Colonic mucosa (tissue), 4 donors: Measurements from ENCODE around the gene SCNM1. TPM values are rescaled to one million over a fixed set of nuclear protein-coding genes. Genes with fewer than 3 reads are reported as not detected.

Experiments
- DNase-seq: peaks from one replicate; pipeline ENCODE4 v3.0.0-alpha.2; 2020
- H3K27ac ChIP-seq: fragments of 200-600 bp; one replicate; pipeline ENCODE4 v1.8.0; 2021
- H3K27me3 ChIP-seq: fragments of 200-600 bp; one replicate; pipeline ENCODE4 v1.8.0; 2021
- H3K36me3 ChIP-seq: fragments of 200-600 bp; one replicate; pipeline ENCODE4 v1.8.0; 2021
- H3K4me1 ChIP-seq: fragments of 200-600 bp; one replicate; pipeline ENCODE4 v1.8.0; 2021; ENCODE audit warnings: mild to moderate bottlenecking
- H3K4me3 ChIP-seq: fragments of 200-600 bp; one replicate; pipeline ENCODE4 v1.8.0; 2021
- H3K9ac ChIP-seq, 2 donors: one replicate each; pipeline ENCODE4 v1.7.0; 2013; ENCODE audit warnings: control low read depth in 2 of 2, low read depth in 2 of 2, low read length in 2 of 2
- H3K9me3 ChIP-seq: fragments of 200-600 bp; one replicate; pipeline ENCODE4 v1.8.0; 2021
- CTCF ChIP-seq: fragments of 200-600 bp; IDR thresholded peaks from one replicate; pipeline ENCODE4 v1.8.0; 2022; ENCODE audit warnings: antibody characterized with exemption, mild to moderate bottlenecking
- intact Hi-C: fragments of 100-400 bp; cut with DNase I; formaldehyde crosslinking; loops from one replicate; pipeline ENCODE4 v1.14.1; 2022
- total RNA-seq, 2 donors: library from RNA; stranded (reverse); fragmentation: NEBNext Ultra II Directional in 1 of 2; extraction: Animal tissue kit (Norgen Biotek cat#: 25700) in 1 of 2; gene quantifications; one replicate each; pipeline ENCODE4 v1.2.1, GENCODE V29; 2021
- donor health status: healthy.
- donor health status: DM: no; HTN: no; CAD: no.
- donor health status: DM: no; HTN: no; CAD: no.

The SCNM1 gene
- total RNA-seq, 2 donors from 2014 or later = 22.7 to 31.8 TPM

GRCh38 chr1:151156515-151156819, 9.5 kb upstream of the SCNM1 start, which contains the start of gene TNFAIP8L2:
TSS of gene TNFAIP8L2 (plus strand) at chr1:151156649. CDS start at chr1:151158698, 2,049 bp downstream.
- peaks cover 6% of the 10 kb centered on the region for H3K36me3 ChIP-seq
- intact Hi-C loops = loop anchor here (5.0 to 10.0 kb wide), 2 partner anchors 59 to 132 kb away; no protein-coding TSS in a partner anchor

GRCh38 chr1:151157067-151157531, 8.8 kb upstream of the SCNM1 start:
- peaks cover 6% of the 10 kb centered on the region for H3K36me3 ChIP-seq
- H3K9me3 ChIP-seq = no peaks in the 10 kb centered on the region
- peak overlapping the region; percentile 19 for H3K4me3 ChIP-seq
- no peaks in the 10 kb centered on the region for H3K4me1 ChIP-seq
- H3K27me3 ChIP-seq = no peaks in the 10 kb centered on the region
- no peak for TF ChIP-seq CTCF
- H3K27ac ChIP-seq = peak overlapping the region; percentile 51
- H3K9ac ChIP-seq = peak overlapping the region; percentile 1 to 9
- DNase-seq = no peak
- intact Hi-C loops = loop anchor here (5.0 to 10.0 kb wide), 2 partner anchors 60 to 132 kb away; no protein-coding TSS in a partner anchor

More at GRCh38 chr1:151156515-151156819, 9.5 kb upstream of the SCNM1 start, which contains the start of gene TNFAIP8L2:
- Histone ChIP-seq H3K27me3 (no peaks in the 10 kb centered on the region), H3K9ac (peak within 1 kb of the TSS; percentile 1 to 19), H3K9me3 (no peaks in the 10 kb centered on the region), H3K4me3 (peak within 1 kb of the TSS; percentile 19), H3K4me1 (no peaks in the 10 kb centered on the region), H3K27ac (peak within 1 kb of the TSS; percentile 51)
- no peak for TF ChIP-seq CTCF
- peak; percentile 73 for DNase-seq

- Histone ChIP-seq H3K27ac (peak overlapping the region; percentile 16), H3K4me3 (no peak overlapping the region), H3K9ac (peak overlapping the region in 1 of 2 donors; percentile 40), H3K4me1 (no peaks in the 10 kb centered on the region), H3K27me3 (no peaks in the 10 kb centered on the region), H3K36me3 (peaks cover 6% of the 10 kb centered on the region), H3K9me3 (no peaks in the 10 kb centered on the region)
- no peak for DNase-seq
- intact Hi-C loops = loop anchor here (5.0 to 10.0 kb wide), 2 partner anchors 61 to 134 kb away; no protein-coding TSS in a partner anchor
- TF ChIP-seq CTCF = no peak
These were observed 7.6 kb upstream of the SCNM1 start for GRCh38 chr1:151158326-151158725.

GRCh38 chr1:151158751-151159251, 7.1 kb upstream of the SCNM1 start:
- intact Hi-C loops = loop anchor here (5.0 to 10.0 kb wide), 2 partner anchors 62 to 134 kb away; no protein-coding TSS in a partner anchor
- H3K36me3 ChIP-seq = peaks cover 6% of the 10 kb centered on the region
- H3K4me3 ChIP-seq = no peak overlapping the region
- H3K27me3 ChIP-seq = no peaks in the 10 kb centered on the region
- no peak overlapping the region for H3K9ac ChIP-seq
- H3K27ac ChIP-seq = peak overlapping the region; percentile 16
- H3K4me1 ChIP-seq = no peaks in the 10 kb centered on the region
- H3K9me3 ChIP-seq = no peaks in the 10 kb centered on the region
- DNase-seq = no peak
- TF ChIP-seq CTCF = no peak

GRCh38 chr1:151159373-151159772, 6.6 kb upstream of the SCNM1 start:
- DNase-seq = no peak
- no peak for TF ChIP-seq CTCF
- intact Hi-C loops = loop anchor here (5.0 to 10.0 kb wide), 2 partner anchors 62 to 135 kb away; no protein-coding TSS in a partner anchor
- H3K9ac ChIP-seq = no peak overlapping the region
- H3K9me3 ChIP-seq = no peaks in the 10 kb centered on the region
- H3K36me3 ChIP-seq = peaks cover 6% of the 10 kb centered on the region
- no peak overlapping the region for H3K4me3 ChIP-seq
- H3K27ac ChIP-seq = peak overlapping the region; percentile 16
- H3K4me1 ChIP-seq = peaks cover under 1% of the 10 kb centered on the region
- no peaks in the 10 kb centered on the region for H3K27me3 ChIP-seq
